ENCODE results near the gene CPNE7. TPM values are rescaled to one million over a fixed set of nuclear protein-coding genes. Genes with fewer than 3 reads are reported as not detected.

Gene CPNE7
- total and polyA plus RNA-seq, 2 of the 13 experiments (the other 11 are each of a cell fraction or from before 2014, with no cell fraction given) = 0.59 TPM; not detected in 1

DNA sequence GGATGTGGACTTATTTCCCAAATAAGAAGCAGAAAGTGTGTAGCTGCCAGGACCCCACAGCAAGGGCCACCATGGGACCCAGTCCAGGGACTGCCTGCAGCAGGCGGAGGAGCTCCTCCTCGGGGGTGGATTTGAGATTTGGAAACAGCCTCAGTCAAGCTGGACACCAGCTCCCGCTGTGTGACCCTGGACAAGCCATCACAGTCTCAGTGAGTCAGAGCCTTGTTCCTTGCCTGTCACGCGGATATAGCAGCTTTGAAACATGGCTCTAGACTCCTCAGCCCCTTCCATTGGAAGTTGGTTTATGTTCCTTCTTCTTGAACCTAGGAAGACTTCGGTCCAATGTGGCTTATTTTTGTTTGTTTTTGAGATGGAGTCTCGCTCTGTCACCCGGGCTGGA is 25.4 kb downstream of the CPNE7 start:
- intact Hi-C loops (cut with micrococcal nuclease; ENCODE audit: unreplicated experiment) = no loop called here
- FAIRE-seq = no peak
- Histone ChIP-seq H3K79me2 (ENCODE audit: insufficient read depth, low read length) (no peaks in the 10 kb centered on the region), H3K36me3 (replicated peaks in 1 of 2; ENCODE audit: control insufficient read depth in 1 of 2, insufficient read depth in 2 of 2, low read length in 2 of 2) (no peaks in the 10 kb centered on the region), H4K20me1 (ENCODE audit: insufficient read depth, low read length) (no peaks in the 10 kb centered on the region), H2AFZ (ENCODE audit: low read length) (no peak overlapping the region), H3K4me3 (replicated peaks in 1 of 3; ENCODE audit: insufficient read depth in 1 of 3, low read depth in 2 of 3, low read length in 3 of 3) (no peak overlapping the region), H3K27me3 (ENCODE audit: control insufficient read depth in 1 of 2, insufficient read depth in 2 of 2, low read length in 2 of 2) (peaks cover 14 to 31% of the 10 kb centered on the region in 2 experiments; a peak in 4 of 5 replicates), H3K27ac (ENCODE audit: extremely low read length, insufficient read depth, low read length) (no peak overlapping the region), H3K4me2 (ENCODE audit: low read depth, low read length) (no peak overlapping the region), H3K9ac (ENCODE audit: insufficient read depth, low read depth, low read length) (no peak overlapping the region), H3K4me1 (ENCODE audit: insufficient read depth, low read length) (peaks cover 21% of the 10 kb centered on the region; the same call in 1 of the 2 replicates), H3K9me3 (ENCODE audit: low read length) (no peaks in the 10 kb centered on the region)
- BruUV-seq (replicated peaks) = no TSS peak
- ChIA-PET POLR2A (no interaction called here), CTCF (ENCODE audit: low intra/inter-chr PET ratio, low total read pairs) (no interaction called here)
- no peak for DNase-seq (ENCODE audit: low spot score)
- TF ChIP-seq, protein P1, sequence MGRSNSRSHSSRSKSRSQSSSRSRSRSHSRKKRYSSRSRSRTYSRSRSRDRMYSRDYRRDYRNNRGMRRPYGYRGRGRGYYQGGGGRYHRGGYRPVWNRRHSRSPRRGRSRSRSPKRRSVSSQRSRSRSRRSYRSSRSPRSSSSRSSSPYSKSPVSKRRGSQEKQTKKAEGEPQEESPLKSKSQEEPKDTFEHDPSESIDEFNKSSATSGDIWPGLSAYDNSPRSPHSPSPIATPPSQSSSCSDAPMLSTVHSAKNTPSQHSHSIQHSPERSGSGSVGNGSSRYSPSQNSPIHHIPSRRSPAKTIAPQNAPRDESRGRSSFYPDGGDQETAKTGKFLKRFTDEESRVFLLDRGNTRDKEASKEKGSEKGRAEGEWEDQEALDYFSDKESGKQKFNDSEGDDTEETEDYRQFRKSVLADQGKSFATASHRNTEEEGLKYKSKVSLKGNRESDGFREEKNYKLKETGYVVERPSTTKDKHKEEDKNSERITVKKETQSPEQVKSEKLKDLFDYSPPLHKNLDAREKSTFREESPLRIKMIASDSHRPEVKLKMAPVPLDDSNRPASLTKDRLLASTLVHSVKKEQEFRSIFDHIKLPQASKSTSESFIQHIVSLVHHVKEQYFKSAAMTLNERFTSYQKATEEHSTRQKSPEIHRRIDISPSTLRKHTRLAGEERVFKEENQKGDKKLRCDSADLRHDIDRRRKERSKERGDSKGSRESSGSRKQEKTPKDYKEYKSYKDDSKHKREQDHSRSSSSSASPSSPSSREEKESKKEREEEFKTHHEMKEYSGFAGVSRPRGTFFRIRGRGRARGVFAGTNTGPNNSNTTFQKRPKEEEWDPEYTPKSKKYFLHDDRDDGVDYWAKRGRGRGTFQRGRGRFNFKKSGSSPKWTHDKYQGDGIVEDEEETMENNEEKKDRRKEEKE (IDR thresholded peaks at IDR 0.05) = no peak
- TF ChIP-seq ZNF768 (CRISPR knock-in tag; IDR thresholded peaks at IDR 0.05) (peak; percentile 64), ZNF652 (CRISPR knock-in tag; IDR thresholded peaks at IDR 0.05; ENCODE audit: borderline replicate concordance, low read depth) (no peak), ZNF7 (CRISPR knock-in tag; IDR thresholded peaks at IDR 0.05) (0 out of 2 replicates have a peak, but pooled peaks have one; percentile 45)
- in situ Hi-C loops (cut with HindIII; ENCODE audit: extremely low pct_ligation_motif_present, low pct_unique_long_range_greater_than_20kb) = loop anchor here (5.0 kb wide), 1 partner anchor 41 kb away; no protein-coding TSS in a partner anchor
- WGBS (ENCODE audit: low lambda C conversion rate) = 35% methylated on average over 8 of the region's 8 CpGs
- ATAC-seq = no peak

DNA sequence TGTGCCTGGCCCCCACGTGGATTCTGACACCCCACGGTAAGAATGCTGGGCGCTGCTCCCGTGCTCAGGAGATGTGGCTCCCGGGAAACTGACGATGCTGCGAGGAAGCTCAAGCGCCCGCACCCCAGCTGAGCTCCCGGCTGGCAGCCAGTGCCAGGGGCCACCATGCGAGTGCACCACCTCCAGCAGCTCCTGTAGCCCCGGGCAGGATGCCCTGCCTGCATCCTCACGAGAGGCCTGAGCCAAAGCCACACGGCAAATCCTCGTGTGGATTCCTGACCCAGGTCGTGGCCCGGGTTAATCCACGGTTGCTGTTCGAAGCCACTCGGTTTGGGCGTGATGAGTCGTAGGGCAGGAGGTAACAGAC is 26.3 kb downstream of the CPNE7 start:
- no peak for ATAC-seq
- peaks cover 11 to 25% of the 10 kb centered on the region in 2 experiments; a peak in 4 of 5 replicates for H3K27me3 ChIP-seq (ENCODE audit: control insufficient read depth in 1 of 2, insufficient read depth in 2 of 2, low read length in 2 of 2)
- ChIA-PET CTCF (ENCODE audit: low intra/inter-chr PET ratio, low total read pairs) (no interaction called here), POLR2A (no interaction called here)
- intact Hi-C loops (cut with micrococcal nuclease; ENCODE audit: unreplicated experiment) = no loop called here
- BruUV-seq (replicated peaks) = no TSS peak
- H3K9me3 ChIP-seq (ENCODE audit: low read length) = no peaks in the 10 kb centered on the region
- H3K4me1 ChIP-seq (ENCODE audit: insufficient read depth, low read length) = peaks cover 21% of the 10 kb centered on the region; the same call in 1 of the 2 replicates
- H3K27ac ChIP-seq (ENCODE audit: extremely low read length, insufficient read depth, low read length) = no peak overlapping the region
- H2AFZ ChIP-seq (ENCODE audit: low read length) = no peak overlapping the region
- in situ Hi-C loops (cut with HindIII; ENCODE audit: extremely low pct_ligation_motif_present, low pct_unique_long_range_greater_than_20kb) = loop anchor here (5.0 kb wide), 1 partner anchor 40 kb away; no protein-coding TSS in a partner anchor
- H3K4me3 ChIP-seq (replicated peaks in 1 of 3; ENCODE audit: insufficient read depth in 1 of 3, low read depth in 2 of 3, low read length in 3 of 3) = no peak overlapping the region
- no peak overlapping the region for H3K9ac ChIP-seq (ENCODE audit: insufficient read depth, low read depth, low read length)
- H3K36me3 ChIP-seq (replicated peaks in 1 of 2; ENCODE audit: control insufficient read depth in 1 of 2, insufficient read depth in 2 of 2, low read length in 2 of 2) = no peaks in the 10 kb centered on the region
- FAIRE-seq = no peak
- no peak for DNase-seq (ENCODE audit: low spot score)
- H3K79me2 ChIP-seq (ENCODE audit: insufficient read depth, low read length) = no peaks in the 10 kb centered on the region
- TF ChIP-seq SOX6 (IDR thresholded peaks at IDR 0.05) (no peak), SOX6 (CRISPR knock-in tag; IDR thresholded peaks at IDR 0.05) (no peak), ZNF296 (CRISPR knock-in tag; conservative IDR thresholded peaks at IDR 0.05) (no peak), HOXA3 (CRISPR knock-in tag; IDR thresholded peaks at IDR 0.05) (no peak), HNRNPLL (IDR thresholded peaks at IDR 0.05; ENCODE audit: low read depth, low read length, poor library complexity, severe bottlenecking) (no peak), KDM1A (CRISPR knock-in tag; IDR thresholded peaks at IDR 0.05) (no peak), MXD4 (CRISPR knock-in tag; IDR thresholded peaks at IDR 0.05) (no peak), PITX1 (CRISPR knock-in tag; IDR thresholded peaks at IDR 0.05) (no peak)
- TF ChIP-seq, protein P2, sequence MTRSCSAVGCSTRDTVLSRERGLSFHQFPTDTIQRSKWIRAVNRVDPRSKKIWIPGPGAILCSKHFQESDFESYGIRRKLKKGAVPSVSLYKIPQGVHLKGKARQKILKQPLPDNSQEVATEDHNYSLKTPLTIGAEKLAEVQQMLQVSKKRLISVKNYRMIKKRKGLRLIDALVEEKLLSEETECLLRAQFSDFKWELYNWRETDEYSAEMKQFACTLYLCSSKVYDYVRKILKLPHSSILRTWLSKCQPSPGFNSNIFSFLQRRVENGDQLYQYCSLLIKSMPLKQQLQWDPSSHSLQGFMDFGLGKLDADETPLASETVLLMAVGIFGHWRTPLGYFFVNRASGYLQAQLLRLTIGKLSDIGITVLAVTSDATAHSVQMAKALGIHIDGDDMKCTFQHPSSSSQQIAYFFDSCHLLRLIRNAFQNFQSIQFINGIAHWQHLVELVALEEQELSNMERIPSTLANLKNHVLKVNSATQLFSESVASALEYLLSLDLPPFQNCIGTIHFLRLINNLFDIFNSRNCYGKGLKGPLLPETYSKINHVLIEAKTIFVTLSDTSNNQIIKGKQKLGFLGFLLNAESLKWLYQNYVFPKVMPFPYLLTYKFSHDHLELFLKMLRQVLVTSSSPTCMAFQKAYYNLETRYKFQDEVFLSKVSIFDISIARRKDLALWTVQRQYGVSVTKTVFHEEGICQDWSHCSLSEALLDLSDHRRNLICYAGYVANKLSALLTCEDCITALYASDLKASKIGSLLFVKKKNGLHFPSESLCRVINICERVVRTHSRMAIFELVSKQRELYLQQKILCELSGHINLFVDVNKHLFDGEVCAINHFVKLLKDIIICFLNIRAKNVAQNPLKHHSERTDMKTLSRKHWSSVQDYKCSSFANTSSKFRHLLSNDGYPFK (CRISPR knock-in tag; IDR thresholded peaks at IDR 0.05; ENCODE audit: borderline replicate concordance) = no peak
- TF ChIP-seq, protein P3, sequence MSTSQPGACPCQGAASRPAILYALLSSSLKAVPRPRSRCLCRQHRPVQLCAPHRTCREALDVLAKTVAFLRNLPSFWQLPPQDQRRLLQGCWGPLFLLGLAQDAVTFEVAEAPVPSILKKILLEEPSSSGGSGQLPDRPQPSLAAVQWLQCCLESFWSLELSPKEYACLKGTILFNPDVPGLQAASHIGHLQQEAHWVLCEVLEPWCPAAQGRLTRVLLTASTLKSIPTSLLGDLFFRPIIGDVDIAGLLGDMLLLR (CRISPR knock-in tag; IDR thresholded peaks at IDR 0.05) = no peak
- H4K20me1 ChIP-seq (ENCODE audit: insufficient read depth, low read length) = no peaks in the 10 kb centered on the region
- 47% methylated on average over 22 of the region's 22 CpGs for whole genome bisulfite sequencing (ENCODE audit: low lambda C conversion rate)
- no peak overlapping the region for H3K4me2 ChIP-seq (ENCODE audit: low read depth, low read length)

All from HepG2 (cell line).